MM.1S (cell line): ENCODE data around the gene WDR36.

Source experiments
- DNase-seq: peaks from one replicate; pipeline ENCODE4 v3.0.0-alpha.2; 2015
- H2AFZ ChIP-seq: fragments of 300-600 bp; sonication (generic); 2 replicates; pipeline ENCODE4 v1.6.0; 2016; ENCODE audit warnings: antibody characterized with exemption, low read length
- H3F3A ChIP-seq: fragments of 300-600 bp; sonication (generic); 2 replicates; pipeline ENCODE4 v1.6.1; 2016; ENCODE audit warnings: mild to moderate bottlenecking, antibody characterized with exemption, low read length, moderate library complexity, mixed read lengths; ENCODE audit not compliant: insufficient read depth
- H3K27ac ChIP-seq: fragments of 300-600 bp; sonication (generic); 2 replicates; pipeline ENCODE4 v1.5.1; 2016; ENCODE audit warnings: mild to moderate bottlenecking, low read length
- H3K27me3 ChIP-seq: fragments of 300-600 bp; sonication (generic); replicated peaks from 2 replicates; pipeline ENCODE4 v1.6.0; 2016; ENCODE audit warnings: low read length; ENCODE audit not compliant: insufficient read depth
- H3K36me3 ChIP-seq: fragments of 300-600 bp; sonication (generic); replicated peaks from 2 replicates; pipeline ENCODE4 v1.6.1; 2016; ENCODE audit warnings: mild to moderate bottlenecking, low read length, mixed read lengths; ENCODE audit not compliant: insufficient read depth
- H3K4me1 ChIP-seq: fragments of 300-600 bp; sonication (generic); 2 replicates; pipeline ENCODE4 v1.6.1; 2016; ENCODE audit warnings: low read length, mixed read lengths
- H3K4me2 ChIP-seq: fragments of 300-600 bp; sonication (generic); 2 replicates; pipeline ENCODE4 v1.6.0; 2016; ENCODE audit warnings: low read depth, low read length
- H3K4me3 ChIP-seq: fragments of 300-600 bp; sonication (generic); 2 replicates; pipeline ENCODE4 v1.5.1; 2016; ENCODE audit warnings: low read length, mixed read lengths
- H3K79me2 ChIP-seq: fragments of 300-600 bp; sonication (generic); 2 replicates; pipeline ENCODE4 v1.6.1; 2016; ENCODE audit warnings: mixed run types, low read length, mixed read lengths
- H3K9ac ChIP-seq: fragments of 300-600 bp; sonication (generic); 2 replicates; pipeline ENCODE4 v1.6.1; 2016; ENCODE audit warnings: low read length, mixed read lengths
- H3K9me2 ChIP-seq: fragments of 300-600 bp; sonication (generic); replicated peaks from 2 replicates; pipeline ENCODE4 v1.6.1; 2016; ENCODE audit warnings: mild to moderate bottlenecking, low read length, mixed read lengths; ENCODE audit not compliant: insufficient read depth
- H3K9me3 ChIP-seq: fragments of 300-600 bp; sonication (generic); replicated peaks from 2 replicates; pipeline ENCODE4 v1.6.1; 2016; ENCODE audit warnings: mild to moderate bottlenecking, low read length, mixed read lengths; ENCODE audit not compliant: insufficient read depth
- H4K20me1 ChIP-seq: fragments of 300-600 bp; sonication (generic); 2 replicates; pipeline ENCODE4 v1.6.1; 2016; ENCODE audit warnings: mild to moderate bottlenecking, low read length, moderate library complexity, mixed read lengths; ENCODE audit not compliant: insufficient read depth
- CTCF ChIP-seq: fragments of 300-600 bp; sonication (generic); IDR thresholded peaks from 2 replicates; pipeline ENCODE4 v1.5.1; 2016; ENCODE audit warnings: antibody characterized with exemption, low read length, mixed read lengths
- EZH2 ChIP-seq: fragments of 300-600 bp; sonication (generic); optimal IDR thresholded peaks from 2 replicates; pipeline ENCODE3; 2017; ENCODE audit warnings: low read depth, mild to moderate bottlenecking, antibody characterized with exemption, low read length, mixed read lengths
- EZH2phosphoT487 ChIP-seq: fragments of 300-600 bp; sonication (generic); IDR thresholded peaks from 2 replicates; pipeline ENCODE4 v1.6.1; 2018; ENCODE audit warnings: antibody characterized with exemption, low read length

Gene WDR36

GRCh38 chr5:111077678-111078077 lies 14.5 kb upstream of the WDR36 start:
- H3K9me3 ChIP-seq = no peaks in the 10 kb centered on the region
- H4K20me1 ChIP-seq = no peaks in the 10 kb centered on the region
- no peak overlapping the region for H3K4me3 ChIP-seq
- no peak overlapping the region for H3K4me2 ChIP-seq
- no peaks in the 10 kb centered on the region for H3K36me3 ChIP-seq
- TF ChIP-seq CTCF (no peak), EZH2phosphoT487 (no peak), EZH2 (no peak)
- no peaks in the 10 kb centered on the region for H3K27me3 ChIP-seq
- H3K9ac ChIP-seq = no peak overlapping the region
- 0 out of 2 replicates have a peak, but pooled peaks cover under 1% of the 10 kb centered on the region for H3F3A ChIP-seq
- H3K9me2 ChIP-seq = no peaks in the 10 kb centered on the region
- H3K79me2 ChIP-seq = no peaks in the 10 kb centered on the region
- H3K27ac ChIP-seq = no peak overlapping the region
- 0 out of 2 replicates have a peak, but pooled peaks cover 9% of the 10 kb centered on the region for H3K4me1 ChIP-seq
- no peak overlapping the region for H2AFZ ChIP-seq
- DNase-seq = no peak

- Histone ChIP-seq H3K4me3 (no peak overlapping the region), H3K36me3 (no peaks in the 10 kb centered on the region), H4K20me1 (no peaks in the 10 kb centered on the region), H3K27ac (no peak overlapping the region), H3K4me2 (no peak overlapping the region), H3K27me3 (no peaks in the 10 kb centered on the region), H3K4me1 (0 out of 2 replicates have a peak, but pooled peaks cover 3% of the 10 kb centered on the region), H3K79me2 (no peaks in the 10 kb centered on the region), H3F3A (no peaks in the 10 kb centered on the region), H3K9me3 (no peaks in the 10 kb centered on the region), H3K9me2 (no peaks in the 10 kb centered on the region), H3K9ac (no peak overlapping the region), H2AFZ (no peak overlapping the region)
- no peak for DNase-seq
- TF ChIP-seq EZH2 = no peak
- no peak for TF ChIP-seq EZH2phosphoT487
- no peak for TF ChIP-seq CTCF
Observed at GRCh38 chr5:111079846-111080245, 12.3 kb upstream of the WDR36 start.

DNA sequence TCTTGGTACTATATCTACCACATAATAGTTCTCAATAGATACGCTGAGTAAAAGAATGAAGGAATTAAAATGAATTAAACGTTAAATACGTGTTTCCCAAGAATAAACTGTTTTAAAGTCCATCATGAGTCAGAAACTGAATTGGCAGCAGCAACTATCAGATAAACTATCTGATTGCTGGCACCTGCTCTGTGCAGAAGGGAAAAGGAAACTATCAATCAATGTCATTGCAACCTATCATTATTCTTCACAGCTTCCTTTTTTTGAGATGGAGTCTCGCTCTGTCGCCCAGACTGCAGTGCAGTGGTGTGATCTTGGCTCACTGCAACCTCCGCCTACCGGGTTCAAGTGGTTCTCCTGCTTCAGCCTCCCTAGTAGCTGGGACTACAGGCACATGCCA lies 8.8 kb upstream of the WDR36 start:
- H3K4me3 ChIP-seq = no peak overlapping the region
- H3K4me1 ChIP-seq = no peaks in the 10 kb centered on the region
- no peak overlapping the region for H3K27ac ChIP-seq
- H3K9me2 ChIP-seq = no peaks in the 10 kb centered on the region
- H4K20me1 ChIP-seq = no peaks in the 10 kb centered on the region
- H3K9ac ChIP-seq = no peak overlapping the region
- H3K27me3 ChIP-seq = no peaks in the 10 kb centered on the region
- H2AFZ ChIP-seq = no peak overlapping the region
- H3F3A ChIP-seq = no peaks in the 10 kb centered on the region
- TF ChIP-seq EZH2phosphoT487 (no peak), EZH2 (no peak), CTCF (no peak)
- no peak overlapping the region for H3K4me2 ChIP-seq
- DNase-seq = no peak
- H3K9me3 ChIP-seq = no peaks in the 10 kb centered on the region
- no peaks in the 10 kb centered on the region for H3K36me3 ChIP-seq
- H3K79me2 ChIP-seq = no peaks in the 10 kb centered on the region
